Sigmoid colon (tissue), 7 donors: ENCODE data around the gene CRABP1. TPM values are rescaled to one million over a fixed set of nuclear protein-coding genes. Genes with fewer than 3 reads are reported as not detected.

Experiments
- DNase-seq: peaks from one replicate; pipeline ENCODE4 v3.0.0-alpha.2; 2019
- H3K27ac ChIP-seq, 4 donors: fragments of 200-600 bp; sonication (generic); one replicate each; pipeline ENCODE4 v1.5.1; 2016 to 2019; ENCODE audit warnings: mild to moderate bottlenecking in 1 of 4
- H3K27me3 ChIP-seq, 3 donors: fragments of 200-600 bp; sonication (generic); one replicate each; pipeline ENCODE4 v1.5.1; 2019; ENCODE audit warnings: mild to moderate bottlenecking in 1 of 3
- H3K36me3 ChIP-seq, 4 donors: fragments of 200-600 bp; sonication (generic); one replicate each; pipeline ENCODE4 v1.5.1; 2016 to 2019
- H3K4me1 ChIP-seq, 4 donors: fragments of 200-600 bp; sonication (generic); one replicate each; pipeline ENCODE4 v1.5.1; 2017 to 2019
- H3K4me3 ChIP-seq, 4 donors: fragments of 200-600 bp; sonication (generic); one replicate each; pipeline ENCODE4 v1.5.1; 2017 to 2019; ENCODE audit warnings: mild to moderate bottlenecking in 2 of 4, moderate library complexity in 1 of 4
- H3K9me3 ChIP-seq, 4 donors: fragments of 200-600 bp in 3 of 4; sonication (generic) in 3 of 4; one replicate each; pipeline versions ENCODE4 v1.5.1 to v1.6.1; 2013 to 2019
- CTCF ChIP-seq, 4 experiments: fragments of 450-650 bp in 3 of 4; fragments of 200-600 bp in 1 of 4; IDR thresholded peaks; one replicate each; pipeline ENCODE4 v1.5.1; 2016 to 2019; ENCODE audit warnings: antibody characterized with exemption in 4 of 4, mild to moderate bottlenecking in 3 of 4, moderate library complexity in 2 of 4
- EP300 ChIP-seq, 4 donors: sonication (generic); formaldehyde crosslinking; IDR thresholded peaks; one replicate each; pipeline ENCODE4 v1.6.1; 2017; ENCODE audit warnings: antibody characterized with exemption in 4 of 4
- POLR2A ChIP-seq, 2 donors: fragments of 450-650 bp; IDR thresholded peaks; one replicate each; pipeline ENCODE4 v1.6.1; 2016; ENCODE audit warnings: antibody characterized with exemption in 2 of 2, mild to moderate bottlenecking in 2 of 2, moderate library complexity in 2 of 2
- POLR2AphosphoS5 ChIP-seq, 4 donors: sonication (generic); formaldehyde crosslinking; IDR thresholded peaks; one replicate each; pipeline ENCODE4 v1.6.1; 2017; ENCODE audit warnings: antibody characterized with exemption in 4 of 4
- WGBS, 2 donors: extraction: QIAGEN DNeasy Blood & Tissue Kit; methylation state at CpG; one replicate each; pipeline ENCODE4 v1.1.7; 2013; 5-methylcytosine and 5-hydroxymethylcytosine counted together
- intact Hi-C: fragments of 100-400 bp; cut with DNase I; formaldehyde crosslinking; loops from one replicate; pipeline ENCODE4 v1.15.1; 2023
- polyA plus RNA-seq, 3 donors: library from polyadenylated mRNA; stranded (reverse); fragments of 200-250 nt; gene quantifications; one replicate each; pipeline ENCODE4 v1.2.3, GENCODE V29; 2013
- total RNA-seq, 4 donors: library from RNA; depleted of rRNA; stranded (reverse); fragments of >200 nt; gene quantifications; one replicate each; pipeline ENCODE4 v1.1.0, GENCODE V29; 2016
- donor health status: healthy with polysubstance abuse.
- donor health status: Bipolar disorder and iron deficiency.
- donor health status: healthy.

CRABP1 gene
- total and polyA plus RNA-seq, 7 donors = 2.1 to 8.2 (median 4.5) TPM; not detected in 2

GRCh38 chr15:78390242-78390641 is 50.1 kb downstream of the CRABP1 start:
- no peak for DNase-seq
- Histone ChIP-seq H3K4me3 (no peak overlapping the region), H3K27me3 (no peaks in the 10 kb centered on the region), H3K9me3 (no peaks in the 10 kb centered on the region), H3K27ac (no peak overlapping the region), H3K4me1 (peaks cover 0 to 20% (median 16%) of the 10 kb centered on the region in 4 donors), H3K36me3 (no peaks in the 10 kb centered on the region)
- 64 to 86% methylated on average over 1 of the region's 1 CpG for WGBS, 2 donors
- no peak for TF ChIP-seq POLR2A (IDR thresholded peaks at IDR 0.05)
- TF ChIP-seq EP300 (IDR thresholded peaks at IDR 0.05) = no peak
- no peak for TF ChIP-seq CTCF (IDR thresholded peaks at IDR 0.05)
- no peak for TF ChIP-seq POLR2AphosphoS5 (IDR thresholded peaks at IDR 0.05)
- intact Hi-C loops = no loop called here

GRCh38 chr15:78390826-78391225 is 50.7 kb downstream of the CRABP1 start:
- Histone ChIP-seq H3K27me3 (no peaks in the 10 kb centered on the region), H3K4me1 (peaks cover 0 to 20% (median 16%) of the 10 kb centered on the region in 4 donors), H3K4me3 (no peak overlapping the region), H3K27ac (no peak overlapping the region), H3K36me3 (no peaks in the 10 kb centered on the region), H3K9me3 (no peaks in the 10 kb centered on the region)
- intact Hi-C loops = no loop called here
- 91 to 95% methylated on average over 3 of the region's 3 CpGs for WGBS, 2 donors
- DNase-seq = no peak
- TF ChIP-seq POLR2A (IDR thresholded peaks at IDR 0.05) (no peak), EP300 (IDR thresholded peaks at IDR 0.05) (no peak), CTCF (IDR thresholded peaks at IDR 0.05) (no peak), POLR2AphosphoS5 (IDR thresholded peaks at IDR 0.05) (no peak)

GRCh38 chr15:78391781-78392180 is 51.6 kb downstream of the CRABP1 start:
- Histone ChIP-seq H3K4me3 (no peak overlapping the region), H3K36me3 (no peaks in the 10 kb centered on the region), H3K27me3 (no peaks in the 10 kb centered on the region), H3K9me3 (no peaks in the 10 kb centered on the region), H3K4me1 (peaks cover 0 to 21% (median 16%) of the 10 kb centered on the region in 4 donors), H3K27ac (no peak overlapping the region)
- DNase-seq = no peak
- no peak for TF ChIP-seq EP300 (IDR thresholded peaks at IDR 0.05)
- no peak for TF ChIP-seq CTCF (IDR thresholded peaks at IDR 0.05)
- TF ChIP-seq POLR2AphosphoS5 (IDR thresholded peaks at IDR 0.05) = no peak
- no peak for TF ChIP-seq POLR2A (IDR thresholded peaks at IDR 0.05)
- intact Hi-C loops = no loop called here
- whole genome bisulfite sequencing, 2 donors = 94% methylated on average over 3 of the region's 3 CpGs

- no peak for DNase-seq
- no peak overlapping the region for H3K4me3 ChIP-seq
- no peaks in the 10 kb centered on the region for H3K9me3 ChIP-seq
- no peak overlapping the region for H3K27ac ChIP-seq
- no peaks in the 10 kb centered on the region for H3K36me3 ChIP-seq
- peaks cover 0 to 21% (median 15%) of the 10 kb centered on the region in 4 donors for H3K4me1 ChIP-seq
- intact Hi-C loops = no loop called here
- TF ChIP-seq POLR2A (IDR thresholded peaks at IDR 0.05) (no peak), POLR2AphosphoS5 (IDR thresholded peaks at IDR 0.05) (no peak), CTCF (IDR thresholded peaks at IDR 0.05) (no peak), EP300 (IDR thresholded peaks at IDR 0.05) (no peak)
- H3K27me3 ChIP-seq = no peaks in the 10 kb centered on the region
- 19 to 62% methylated on average over 4 of the region's 4 CpGs for WGBS, 2 donors
Measured at GRCh38 chr15:78392430-78392829, 52.3 kb downstream of the CRABP1 start.

GRCh38 chr15:78393137-78393536 is 53.0 kb downstream of the CRABP1 start:
- Histone ChIP-seq H3K9me3 (no peaks in the 10 kb centered on the region), H3K36me3 (no peaks in the 10 kb centered on the region), H3K27me3 (no peaks in the 10 kb centered on the region), H3K4me3 (no peak overlapping the region), H3K27ac (no peak overlapping the region), H3K4me1 (peaks cover 0 to 17% (median 9%) of the 10 kb centered on the region in 4 donors)
- intact Hi-C loops = no loop called here
- TF ChIP-seq CTCF (IDR thresholded peaks at IDR 0.05) (no peak), EP300 (IDR thresholded peaks at IDR 0.05) (no peak), POLR2AphosphoS5 (IDR thresholded peaks at IDR 0.05) (no peak), POLR2A (IDR thresholded peaks at IDR 0.05) (no peak)
- DNase-seq = no peak
- WGBS, 2 donors = 38 to 76% methylated on average over 1 of the region's 1 CpG
